Measurements from ENCODE around the gene CCSER2.

DNA sequence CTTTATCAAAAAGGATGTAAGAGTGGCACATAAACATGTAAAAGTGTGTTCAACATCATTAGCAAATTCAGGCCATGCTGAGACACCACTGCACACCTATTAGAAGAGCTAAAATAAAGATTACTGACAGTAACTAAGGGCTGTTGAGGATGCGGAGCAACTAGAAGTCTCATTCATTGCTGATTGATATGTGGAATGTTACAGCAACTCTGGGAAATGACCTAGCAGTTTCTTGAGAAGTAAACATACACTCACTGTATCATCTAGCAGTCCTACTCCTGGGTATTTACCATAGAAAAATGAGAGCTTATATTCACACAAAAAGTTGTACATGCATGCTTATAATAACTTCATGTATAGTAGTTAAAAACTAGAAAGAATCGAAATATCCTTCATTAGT, 77.3 kb downstream of the CCSER2 start:
- TF ChIP-seq CTCF (IDR thresholded peaks at IDR 0.05): no peak
- TF ChIP-seq POLR2A (IDR thresholded peaks at IDR 0.05): no peak

Measured in thyroid gland (tissue), 4 donors.